Osteocyte (in vitro differentiated cells): ENCODE data around the gene UBAC2. TPM values are rescaled to one million over a fixed set of nuclear protein-coding genes. Genes with fewer than 3 reads are reported as not detected.

Experiments
- DNase-seq: peaks from one replicate; pipeline ENCODE4 v3.0.0; 2021; ENCODE audit warnings: mixed read lengths; ENCODE audit not compliant: unreplicated experiment; ENCODE audit errors: extremely low spot score
- H3K27ac Mint-ChIP-seq: one replicate; pipeline ENCODE4 v1.8.0; 2021; ENCODE audit warnings: mild to moderate bottlenecking, mixed read lengths; ENCODE audit not compliant: unreplicated experiment
- H3K27me3 Mint-ChIP-seq: one replicate; pipeline ENCODE4 v1.8.0; 2021; ENCODE audit warnings: mixed read lengths; ENCODE audit not compliant: unreplicated experiment
- H3K36me3 Mint-ChIP-seq: one replicate; pipeline ENCODE4 v1.8.0; 2021; ENCODE audit warnings: mixed read lengths; ENCODE audit not compliant: unreplicated experiment
- H3K4me1 Mint-ChIP-seq: one replicate; pipeline ENCODE4 v1.8.0; 2021; ENCODE audit warnings: mixed read lengths; ENCODE audit not compliant: unreplicated experiment
- H3K4me3 Mint-ChIP-seq: one replicate; pipeline ENCODE4 v1.8.0; 2021; ENCODE audit warnings: mild to moderate bottlenecking, moderate library complexity, mixed read lengths; ENCODE audit not compliant: unreplicated experiment
- H3K9me3 Mint-ChIP-seq: one replicate; pipeline ENCODE4 v1.8.0; 2021; ENCODE audit warnings: mixed read lengths; ENCODE audit not compliant: unreplicated experiment
- CTCF ChIP-seq: fragments of 200-600 bp; sonication (generic); IDR thresholded peaks from 2 replicates; pipeline ENCODE4 v1.5.0; 2021; ENCODE audit warnings: antibody characterized with exemption, mild to moderate bottlenecking, moderate library complexity
- total RNA-seq: library from RNA; stranded (reverse); gene quantifications from 2 replicates; pipeline ENCODE4 v1.2.1, GENCODE V29; 2021

UBAC2 gene
- total RNA-seq, 1 donor from 2014 or later = 64.0 TPM

GRCh38 chr13:99162567-99163361, 37.9 kb upstream of the UBAC2 start:
- DNase-seq = no peak
- Mint-ChIP-seq H3K4me1 (peaks cover 2% of the 10 kb centered on the region), H3K27me3 (peaks cover 18% of the 10 kb centered on the region), H3K27ac (no peak overlapping the region), H3K36me3 (no peaks in the 10 kb centered on the region), H3K9me3 (no peaks in the 10 kb centered on the region), H3K4me3 (no peak overlapping the region)
- no peak for TF ChIP-seq CTCF

DNA sequence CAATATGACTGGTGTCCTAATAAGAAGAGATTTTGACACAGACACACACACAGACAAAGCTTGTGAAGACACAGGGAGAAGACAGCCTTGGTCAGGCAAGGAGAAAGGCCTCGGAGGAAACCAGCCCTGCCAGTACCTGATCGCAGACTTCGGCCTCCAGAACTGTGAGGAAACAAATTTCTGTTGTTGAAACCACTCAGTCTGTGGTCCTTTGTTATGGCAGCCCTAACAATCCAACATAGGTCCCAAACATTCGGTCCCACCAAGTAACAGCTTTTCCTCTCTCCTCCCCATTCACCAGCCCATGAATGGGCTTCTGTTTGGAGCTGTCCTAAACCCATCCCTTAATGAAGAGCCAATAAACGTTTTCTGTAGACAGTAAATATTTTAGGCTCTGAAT, 36.4 kb upstream of the UBAC2 start:
- TF ChIP-seq CTCF = no peak

GRCh38 chr13:99165753-99166587, 34.7 kb upstream of the UBAC2 start:
- H3K4me1 Mint-ChIP-seq = peaks cover 2% of the 10 kb centered on the region
- no peaks in the 10 kb centered on the region for H3K9me3 Mint-ChIP-seq
- H3K27ac Mint-ChIP-seq = no peak overlapping the region
- DNase-seq = no peak
- H3K27me3 Mint-ChIP-seq = peaks cover 34% of the 10 kb centered on the region
- H3K36me3 Mint-ChIP-seq = no peaks in the 10 kb centered on the region
- TF ChIP-seq CTCF = no peak
- H3K4me3 Mint-ChIP-seq = no peak overlapping the region

More for the DNA sequence above, 36.4 kb upstream of the UBAC2 start:
- Mint-ChIP-seq H3K4me1 (peaks cover 2% of the 10 kb centered on the region), H3K27ac (no peak overlapping the region), H3K4me3 (no peak overlapping the region), H3K9me3 (no peaks in the 10 kb centered on the region), H3K27me3 (peaks cover 25% of the 10 kb centered on the region), H3K36me3 (no peaks in the 10 kb centered on the region)
- DNase-seq = no peak

DNA sequence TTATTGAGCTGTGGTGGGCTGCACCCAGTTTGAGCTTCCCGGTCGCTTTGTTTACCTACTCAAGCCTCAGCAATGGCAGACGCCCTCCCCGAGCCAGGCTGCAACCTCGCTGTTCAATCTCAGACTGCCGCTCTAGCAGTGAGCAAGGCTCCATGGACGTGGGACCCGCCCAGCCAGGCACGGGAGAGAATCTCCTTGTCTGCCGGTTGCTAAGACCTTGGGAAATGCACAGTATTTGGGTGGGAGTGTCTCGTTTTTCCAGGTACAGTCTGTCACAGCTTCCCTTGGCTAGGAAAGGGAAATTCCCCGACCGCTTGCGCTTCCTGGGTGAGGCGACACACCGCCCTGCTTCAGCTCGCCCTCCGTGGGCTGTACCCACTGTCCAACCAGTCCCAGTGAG, 27.7 kb upstream of the UBAC2 start:
- no peaks in the 10 kb centered on the region for H3K9me3 Mint-ChIP-seq
- TF ChIP-seq CTCF = no peak
- H3K27me3 Mint-ChIP-seq = peaks cover 62% of the 10 kb centered on the region
- H3K27ac Mint-ChIP-seq = no peak overlapping the region
- no peaks in the 10 kb centered on the region for H3K36me3 Mint-ChIP-seq
- peaks cover 5% of the 10 kb centered on the region for H3K4me1 Mint-ChIP-seq
- no peak for DNase-seq
- H3K4me3 Mint-ChIP-seq = no peak overlapping the region

- no peak overlapping the region for H3K4me3 Mint-ChIP-seq
- no peaks in the 10 kb centered on the region for H3K36me3 Mint-ChIP-seq
These were observed 27.0 kb upstream of the UBAC2 start for GRCh38 chr13:99173606-99174005.

More at GRCh38 chr13:99173606-99174005, 27.0 kb upstream of the UBAC2 start:
- H3K27me3 Mint-ChIP-seq = peaks cover 59% of the 10 kb centered on the region
- H3K9me3 Mint-ChIP-seq = no peaks in the 10 kb centered on the region
- H3K27ac Mint-ChIP-seq = no peak overlapping the region
- no peak for DNase-seq
- H3K4me1 Mint-ChIP-seq = peaks cover 5% of the 10 kb centered on the region
- TF ChIP-seq CTCF = no peak
